ENCODE results near the gene BCL11B. TPM values are rescaled to one million over a fixed set of nuclear protein-coding genes. Genes with fewer than 3 reads are reported as not detected.

The BCL11B gene
- total and polyA plus RNA-seq, 2 of the 8 experiments (the other 6 are each of a cell fraction or from before 2014, with no cell fraction given), result 0.63 to 5.9 TPM

- Histone ChIP-seq H3K4me3 (ENCODE audit: extremely low read depth in 1 of 4, insufficient read depth in 2 of 4, low read depth in 3 of 4, low read length in 4 of 4) (no peak overlapping the region), H3K23me2 (ENCODE audit: low read depth, low read length) (peaks cover 8% of the 10 kb centered on the region; the same call in 1 of the 2 replicates), H3K9ac (replicated peaks in 1 of 4; ENCODE audit: extremely low read depth in 1 of 4, low read depth in 3 of 4, low read length in 3 of 4) (no peak overlapping the region), H2BK15ac (ENCODE audit: low read length) (no peak overlapping the region), H2AFZ (ENCODE audit: low read length) (no peak overlapping the region), H2BK12ac (ENCODE audit: low read depth, low read length) (no peak overlapping the region), H3K14ac (ENCODE audit: insufficient read length) (no peak overlapping the region), H4K5ac (ENCODE audit: insufficient read length, low read depth, low read length) (no peak overlapping the region), H2BK120ac (replicated peaks; ENCODE audit: low read depth, low read length) (no peak overlapping the region), H3K4ac (replicated peaks; ENCODE audit: insufficient read length, low read depth, low read length) (no peak overlapping the region), H3K4me1 (replicated peaks in 1 of 4; ENCODE audit: control insufficient read depth in 3 of 4, insufficient read depth in 4 of 4, low read length in 3 of 4) (peaks cover 2 to 10% (median 4%) of the 10 kb centered on the region in 4 experiments; a peak in 5 of 7 replicates), H3K27ac (ENCODE audit: low read depth, low read length) (no peak overlapping the region), H3K27me3 (replicated peaks in 1 of 4; ENCODE audit: control insufficient read depth in 3 of 4, extremely low read depth in 1 of 4, insufficient read depth in 3 of 4, low read length in 3 of 4) (0 out of 7 replicates have a peak, but pooled peaks cover 0 to 3% (median 0%) of the 10 kb centered on the region in 4 experiments), H3K23ac (ENCODE audit: insufficient read length) (no peak overlapping the region), H4K91ac (replicated peaks; ENCODE audit: insufficient read length, low read length) (no peak overlapping the region), H3K56ac (replicated peaks; ENCODE audit: insufficient read length, low read depth, low read length) (no peak overlapping the region), H4K20me1 (replicated peaks in 1 of 2; ENCODE audit: control insufficient read depth in 1 of 2, insufficient read depth in 2 of 2, low read length in 2 of 2) (no peaks in the 10 kb centered on the region), H3K18ac (ENCODE audit: extremely low read depth, low read length) (no peak overlapping the region), H2AK5ac (ENCODE audit: low read depth, low read length) (no peak overlapping the region), H3K79me2 (ENCODE audit: control insufficient read depth in 1 of 2, insufficient read depth in 2 of 2, low read length in 2 of 2) (no peaks in the 10 kb centered on the region), H2BK20ac (ENCODE audit: low read length) (no peak overlapping the region), H2BK5ac (ENCODE audit: low read depth, low read length) (no peak overlapping the region), H3K9me3 (ENCODE audit: insufficient read depth in 2 of 2, low read depth in 1 of 2, low read length in 1 of 2) (no peaks in the 10 kb centered on the region), H3K36me3 (ENCODE audit: control insufficient read depth in 2 of 4, insufficient read depth in 4 of 4, low read length in 3 of 4) (no peaks in the 10 kb centered on the region), H4K8ac (ENCODE audit: extremely low read depth, insufficient read depth, low read length) (no peak overlapping the region), H3K4me2 (ENCODE audit: insufficient read depth in 1 of 2, low read depth in 2 of 2, low read length in 2 of 2) (no peak overlapping the region), H3K79me1 (ENCODE audit: low read depth, low read length) (no peaks in the 10 kb centered on the region)
- ChIA-PET CTCF (ENCODE audit: partially characterized antibody) (interaction anchor here (0.7 to 2.2 kb wide), 6 partner anchors 8 to 350 kb away, joined by 3 to 9 read pairs (median 6); no protein-coding TSS in a partner anchor), POLR2A (ENCODE audit: partially characterized antibody) (no interaction called here)
- FAIRE-seq (no peak), DNase-seq (ENCODE audit: low read depth in 1 of 2, low spot score in 2 of 2) (no peak)
- 87% methylated on average over 6 of the region's 6 CpGs; no CpG with 5 or more reads in 1 of the 2 experiments for WGBS, 2 experiments (ENCODE audit: extremely low coverage in 1 of 2, insufficient coverage in 1 of 2, insufficient read length in 1 of 2, insufficient replicate concordance in 2 of 2, low coverage in 1 of 2, low lambda C conversion rate in 2 of 2, missing lambda C conversion rate in 1 of 2)
- no peak for TF ChIP-seq KDM1A (IDR thresholded peaks at IDR 0.05; ENCODE audit: borderline replicate concordance, low read length)
- TF ChIP-seq KDM4A (IDR thresholded peaks at IDR 0.05; ENCODE audit: low read depth, low read length, severe bottlenecking), result no peak
- TF ChIP-seq HDAC6 (IDR thresholded peaks at IDR 0.05; ENCODE audit: low read depth, low read length), result no peak
- TF ChIP-seq BACH1 (IDR thresholded peaks at IDR 0.05; ENCODE audit: low read length), result no peak
- TF ChIP-seq FOSL1 (IDR thresholded peaks at IDR 0.05; ENCODE audit: insufficient read depth, low read depth, low read length), result no peak
- no peak for TF ChIP-seq CTCF (IDR thresholded peaks at IDR 0.05; ENCODE audit: control extremely low read depth in 1 of 3, insufficient read depth in 1 of 3, low read depth in 1 of 3, low read length in 3 of 3)
Measured at GRCh38 chr14:99278836-99279235, 6.8 kb upstream of the BCL11B start.

Measured in H1 (cell line).